ENCODE results near the gene UNC5B. TPM values are rescaled to one million over a fixed set of nuclear protein-coding genes. Genes with fewer than 3 reads are reported as not detected.

The UNC5B gene
- polyA plus RNA-seq = 10 to 100 TPM in 2 of 4 donors, 1 to 10 TPM in 1, under 1 TPM in 1; 0.27 to 19.4 (median 6.7) TPM
- long read RNA-seq, donor 1 = 0 reads
- long read RNA-seq, donor 2 = 0 reads
- long read RNA-seq, donor 3 = 0 reads
- long read RNA-seq, donor 4 = 0 reads
- long read RNA-seq, donor 5 = 0 reads
- long read RNA-seq, donor 6 = 0 reads
- long read RNA-seq, donor 7 = 0 reads
- long read RNA-seq, donor 8 = 0 reads
- long read RNA-seq, donor 9 = 0 reads
- long read RNA-seq, donor 10 = 0 reads

- Histone ChIP-seq H3K27me3 (ENCODE audit: control insufficient read depth in 3 of 3, insufficient read depth in 3 of 3, low read length in 3 of 3) (peaks cover 7 to 72% (median 17%) of the 10 kb centered on the region in 3 donors), H3K4me3 (ENCODE audit: low read depth in 1 of 3, low read length in 3 of 3) (peak within 1 kb of the TSS; percentile 48 to 57 (median 57)), H3K27ac (ENCODE audit: low read depth in 1 of 3, low read length in 2 of 3) (peak within 1 kb of the TSS in 2 of 3 donors; percentile 57 to 81), H3K9me3 (ENCODE audit: control insufficient read depth in 2 of 2, insufficient read depth in 1 of 2, low read depth in 1 of 2, low read length in 1 of 2) (no peaks in the 10 kb centered on the region), H3K36me3 (ENCODE audit: control insufficient read depth in 3 of 3, insufficient read depth in 2 of 3, low read depth in 1 of 3, low read length in 3 of 3) (no peaks in the 10 kb centered on the region), H3K4me1 (ENCODE audit: control insufficient read depth in 3 of 3, insufficient read depth in 2 of 3, low read depth in 1 of 3, low read length in 2 of 3) (peaks cover 0 to 29% (median 2%) of the 10 kb centered on the region in 3 donors)
- DNase-seq = peak; percentile 85 to 97
- 0 to 1% (median 1%) methylated on average over 79 to 109 of the region's 109 CpGs for WGBS, 3 donors
- no peak for FAIRE-seq
These were observed at the start of gene UNC5B for GRCh38 chr10:71212318-71213126. Gene UNC5B (plus strand): TSS chr10:71212570. CDS start chr10:71212986, 416 bp downstream.

- H3K4me1 ChIP-seq (ENCODE audit: control insufficient read depth in 3 of 3, insufficient read depth in 2 of 3, low read depth in 1 of 3, low read length in 2 of 3) = no peaks in the 10 kb centered on the region
- no peak overlapping the region for H3K27ac ChIP-seq (ENCODE audit: low read depth in 1 of 3, low read length in 2 of 3)
- FAIRE-seq (no peak), DNase-seq (peak in 1 of 2 donors; percentile 42)
- no peaks in the 10 kb centered on the region for H3K9me3 ChIP-seq (ENCODE audit: control insufficient read depth in 2 of 2, insufficient read depth in 1 of 2, low read depth in 1 of 2, low read length in 1 of 2)
- H3K4me3 ChIP-seq (ENCODE audit: low read depth in 1 of 3, low read length in 3 of 3) = no peak overlapping the region
- no peaks in the 10 kb centered on the region for H3K36me3 ChIP-seq (ENCODE audit: control insufficient read depth in 3 of 3, insufficient read depth in 2 of 3, low read depth in 1 of 3, low read length in 3 of 3)
- no peaks in the 10 kb centered on the region for H3K27me3 ChIP-seq (ENCODE audit: control insufficient read depth in 3 of 3, insufficient read depth in 3 of 3, low read length in 3 of 3)
These were observed 38.9 kb upstream of the UNC5B start for GRCh38 chr10:71173466-71173865.

- Histone ChIP-seq H3K27ac (ENCODE audit: low read depth in 1 of 3, low read length in 2 of 3) (no peak overlapping the region), H3K9me3 (ENCODE audit: control insufficient read depth in 2 of 2, insufficient read depth in 1 of 2, low read depth in 1 of 2, low read length in 1 of 2) (no peaks in the 10 kb centered on the region), H3K36me3 (ENCODE audit: control insufficient read depth in 3 of 3, insufficient read depth in 2 of 3, low read depth in 1 of 3, low read length in 3 of 3) (no peaks in the 10 kb centered on the region), H3K4me3 (ENCODE audit: low read depth in 1 of 3, low read length in 3 of 3) (no peak overlapping the region), H3K4me1 (ENCODE audit: control insufficient read depth in 3 of 3, insufficient read depth in 2 of 3, low read depth in 1 of 3, low read length in 2 of 3) (no peaks in the 10 kb centered on the region), H3K27me3 (ENCODE audit: control insufficient read depth in 3 of 3, insufficient read depth in 3 of 3, low read length in 3 of 3) (no peaks in the 10 kb centered on the region)
- no peak for DNase-seq
- WGBS, 3 donors = 73 to 84% (median 81%) methylated on average over 2 of the region's 2 CpGs
- FAIRE-seq = no peak
These were observed 35.7 kb upstream of the UNC5B start for GRCh38 chr10:71176661-71177060.

- WGBS, 3 donors = 66 to 75% (median 70%) methylated on average over 4 of the region's 4 CpGs
- FAIRE-seq (no peak), DNase-seq (no peak)
These were observed 34.6 kb upstream of the UNC5B start for GRCh38 chr10:71177651-71178199.

GRCh38 chr10:71178880-71179279 is 33.5 kb upstream of the UNC5B start:
- Histone ChIP-seq H3K4me1 (ENCODE audit: control insufficient read depth in 3 of 3, insufficient read depth in 2 of 3, low read depth in 1 of 3, low read length in 2 of 3) (peaks cover 0 to 2% (median 0%) of the 10 kb centered on the region in 3 donors), H3K36me3 (ENCODE audit: control insufficient read depth in 3 of 3, insufficient read depth in 2 of 3, low read depth in 1 of 3, low read length in 3 of 3) (no peaks in the 10 kb centered on the region), H3K27me3 (ENCODE audit: control insufficient read depth in 3 of 3, insufficient read depth in 3 of 3, low read length in 3 of 3) (no peaks in the 10 kb centered on the region), H3K9me3 (ENCODE audit: control insufficient read depth in 2 of 2, insufficient read depth in 1 of 2, low read depth in 1 of 2, low read length in 1 of 2) (no peaks in the 10 kb centered on the region), H3K4me3 (ENCODE audit: low read depth in 1 of 3, low read length in 3 of 3) (no peak overlapping the region), H3K27ac (ENCODE audit: low read depth in 1 of 3, low read length in 2 of 3) (no peak overlapping the region)
- WGBS, 3 donors = 77 to 92% (median 80%) methylated on average over 3 of the region's 3 CpGs
- FAIRE-seq (no peak), DNase-seq (no peak)

More at GRCh38 chr10:71177651-71178199, 34.6 kb upstream of the UNC5B start:
- Histone ChIP-seq H3K9me3 (ENCODE audit: control insufficient read depth in 2 of 2, insufficient read depth in 1 of 2, low read depth in 1 of 2, low read length in 1 of 2) (no peaks in the 10 kb centered on the region), H3K36me3 (ENCODE audit: control insufficient read depth in 3 of 3, insufficient read depth in 2 of 3, low read depth in 1 of 3, low read length in 3 of 3) (no peaks in the 10 kb centered on the region), H3K27me3 (ENCODE audit: control insufficient read depth in 3 of 3, insufficient read depth in 3 of 3, low read length in 3 of 3) (no peaks in the 10 kb centered on the region), H3K4me1 (ENCODE audit: control insufficient read depth in 3 of 3, insufficient read depth in 2 of 3, low read depth in 1 of 3, low read length in 2 of 3) (no peaks in the 10 kb centered on the region), H3K4me3 (ENCODE audit: low read depth in 1 of 3, low read length in 3 of 3) (no peak overlapping the region), H3K27ac (ENCODE audit: low read depth in 1 of 3, low read length in 2 of 3) (no peak overlapping the region)

- DNase-seq (no peak), FAIRE-seq (no peak)
- Histone ChIP-seq H3K4me1 (ENCODE audit: control insufficient read depth in 3 of 3, insufficient read depth in 2 of 3, low read depth in 1 of 3, low read length in 2 of 3) (peaks cover 0 to 6% (median 0%) of the 10 kb centered on the region in 3 donors), H3K4me3 (ENCODE audit: low read depth in 1 of 3, low read length in 3 of 3) (no peak overlapping the region), H3K27me3 (ENCODE audit: control insufficient read depth in 3 of 3, insufficient read depth in 3 of 3, low read length in 3 of 3) (no peaks in the 10 kb centered on the region), H3K9me3 (ENCODE audit: control insufficient read depth in 2 of 2, insufficient read depth in 1 of 2, low read depth in 1 of 2, low read length in 1 of 2) (no peaks in the 10 kb centered on the region), H3K27ac (ENCODE audit: low read depth in 1 of 3, low read length in 2 of 3) (no peak overlapping the region), H3K36me3 (ENCODE audit: control insufficient read depth in 3 of 3, insufficient read depth in 2 of 3, low read depth in 1 of 3, low read length in 3 of 3) (no peaks in the 10 kb centered on the region)
- WGBS, 3 donors = 85 to 91% (median 90%) methylated on average over 3 of the region's 3 CpGs
These were observed 33.0 kb upstream of the UNC5B start for GRCh38 chr10:71179382-71179781.

- 32 to 67% (median 34%) methylated on average over 6 of the region's 6 CpGs for WGBS, 3 donors
- Histone ChIP-seq H3K36me3 (ENCODE audit: control insufficient read depth in 3 of 3, insufficient read depth in 2 of 3, low read depth in 1 of 3, low read length in 3 of 3) (no peaks in the 10 kb centered on the region), H3K27ac (ENCODE audit: low read depth in 1 of 3, low read length in 2 of 3) (no peak overlapping the region), H3K4me1 (ENCODE audit: control insufficient read depth in 3 of 3, insufficient read depth in 2 of 3, low read depth in 1 of 3, low read length in 2 of 3) (peaks cover 0 to 6% (median 0%) of the 10 kb centered on the region in 3 donors), H3K27me3 (ENCODE audit: control insufficient read depth in 3 of 3, insufficient read depth in 3 of 3, low read length in 3 of 3) (peaks cover 0 to 4% (median 0%) of the 10 kb centered on the region in 3 donors), H3K4me3 (ENCODE audit: low read depth in 1 of 3, low read length in 3 of 3) (no peak overlapping the region), H3K9me3 (ENCODE audit: control insufficient read depth in 2 of 2, insufficient read depth in 1 of 2, low read depth in 1 of 2, low read length in 1 of 2) (no peaks in the 10 kb centered on the region)
- DNase-seq = peak in 1 of 2 donors; percentile 61
- no peak for FAIRE-seq
These were observed 27.9 kb upstream of the UNC5B start for GRCh38 chr10:71184421-71184820.

GRCh38 chr10:71185209-71185608 is 27.2 kb upstream of the UNC5B start:
- no peak overlapping the region for H3K27ac ChIP-seq (ENCODE audit: low read depth in 1 of 3, low read length in 2 of 3)
- H3K27me3 ChIP-seq (ENCODE audit: control insufficient read depth in 3 of 3, insufficient read depth in 3 of 3, low read length in 3 of 3) = peaks cover 0 to 4% (median 0%) of the 10 kb centered on the region in 3 donors
- peaks cover 0 to 6% (median 0%) of the 10 kb centered on the region in 3 donors for H3K4me1 ChIP-seq (ENCODE audit: control insufficient read depth in 3 of 3, insufficient read depth in 2 of 3, low read depth in 1 of 3, low read length in 2 of 3)
- H3K4me3 ChIP-seq (ENCODE audit: low read depth in 1 of 3, low read length in 3 of 3) = no peak overlapping the region
- WGBS, 3 donors = 74 to 80% (median 79%) methylated on average over 4 of the region's 4 CpGs
- H3K36me3 ChIP-seq (ENCODE audit: control insufficient read depth in 3 of 3, insufficient read depth in 2 of 3, low read depth in 1 of 3, low read length in 3 of 3) = no peaks in the 10 kb centered on the region
- FAIRE-seq = no peak
- no peaks in the 10 kb centered on the region for H3K9me3 ChIP-seq (ENCODE audit: control insufficient read depth in 2 of 2, insufficient read depth in 1 of 2, low read depth in 1 of 2, low read length in 1 of 2)
- DNase-seq = no peak

Data from small intestine (tissue), 16 donors.